ENCODE measurements around the gene LNX2. TPM values are rescaled to one million over a fixed set of nuclear protein-coding genes. Genes with fewer than 3 reads are reported as not detected.

Gene LNX2
- total and polyA plus RNA-seq, 7 donors = 2.3 to 10.0 (median 6.2) TPM

DNA sequence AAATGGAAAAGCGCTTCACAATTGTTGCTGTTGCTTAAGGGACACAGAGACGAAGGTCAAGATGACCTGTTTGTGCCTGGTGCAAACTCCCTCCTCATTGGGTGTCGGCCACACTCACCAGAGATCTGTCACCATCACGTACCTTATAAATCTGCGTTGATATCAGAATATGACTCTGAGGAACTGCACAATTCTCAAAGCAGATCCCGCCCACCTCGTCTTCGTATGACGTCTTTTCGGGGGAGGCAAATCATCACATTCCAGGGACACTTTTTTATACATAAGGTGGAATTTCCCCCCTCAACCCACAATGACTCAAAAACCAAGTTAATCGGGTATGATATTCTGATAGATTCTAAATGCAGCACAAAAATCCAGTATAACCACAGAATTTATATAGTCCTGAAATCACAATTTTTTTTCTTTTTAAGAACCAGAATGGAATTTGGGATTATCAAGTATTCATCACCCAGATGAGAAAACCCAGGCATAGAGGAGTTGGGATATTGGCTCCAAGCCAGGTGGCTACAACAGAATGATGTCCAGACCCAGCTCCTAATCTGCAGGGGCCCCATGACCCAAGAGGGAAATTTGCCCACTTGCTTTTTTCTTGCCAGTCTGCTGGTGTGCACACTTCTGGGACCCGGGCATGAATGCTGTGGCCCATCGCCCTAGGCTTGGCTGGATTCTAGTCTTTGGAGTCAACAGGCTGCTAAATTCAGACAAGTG, 119.4 kb downstream of the LNX2 start:
- ATAC-seq (no peak), DNase-seq (no peak)
- H3K36me3 ChIP-seq (ENCODE audit: insufficient read depth in 1 of 2, low read depth in 1 of 2) = no peaks in the 10 kb centered on the region
- no peaks in the 10 kb centered on the region for H3K27me3 ChIP-seq (ENCODE audit: insufficient read depth in 3 of 3, low read length in 2 of 3)
- no peak overlapping the region for H3K4me3 ChIP-seq
- no peaks in the 10 kb centered on the region for H3K9me3 ChIP-seq
- WGBS, 3 donors = 81 to 85% (median 82%) methylated on average over 13 of the region's 13 CpGs
- intact Hi-C loops (cut with DNase I) = no loop called here
- H3K4me1 ChIP-seq = no peaks in the 10 kb centered on the region
- no peak overlapping the region for H3K27ac ChIP-seq
- TF ChIP-seq, protein P1, sequence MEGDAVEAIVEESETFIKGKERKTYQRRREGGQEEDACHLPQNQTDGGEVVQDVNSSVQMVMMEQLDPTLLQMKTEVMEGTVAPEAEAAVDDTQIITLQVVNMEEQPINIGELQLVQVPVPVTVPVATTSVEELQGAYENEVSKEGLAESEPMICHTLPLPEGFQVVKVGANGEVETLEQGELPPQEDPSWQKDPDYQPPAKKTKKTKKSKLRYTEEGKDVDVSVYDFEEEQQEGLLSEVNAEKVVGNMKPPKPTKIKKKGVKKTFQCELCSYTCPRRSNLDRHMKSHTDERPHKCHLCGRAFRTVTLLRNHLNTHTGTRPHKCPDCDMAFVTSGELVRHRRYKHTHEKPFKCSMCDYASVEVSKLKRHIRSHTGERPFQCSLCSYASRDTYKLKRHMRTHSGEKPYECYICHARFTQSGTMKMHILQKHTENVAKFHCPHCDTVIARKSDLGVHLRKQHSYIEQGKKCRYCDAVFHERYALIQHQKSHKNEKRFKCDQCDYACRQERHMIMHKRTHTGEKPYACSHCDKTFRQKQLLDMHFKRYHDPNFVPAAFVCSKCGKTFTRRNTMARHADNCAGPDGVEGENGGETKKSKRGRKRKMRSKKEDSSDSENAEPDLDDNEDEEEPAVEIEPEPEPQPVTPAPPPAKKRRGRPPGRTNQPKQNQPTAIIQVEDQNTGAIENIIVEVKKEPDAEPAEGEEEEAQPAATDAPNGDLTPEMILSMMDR (IDR thresholded peaks at IDR 0.05) = no peak

DNA sequence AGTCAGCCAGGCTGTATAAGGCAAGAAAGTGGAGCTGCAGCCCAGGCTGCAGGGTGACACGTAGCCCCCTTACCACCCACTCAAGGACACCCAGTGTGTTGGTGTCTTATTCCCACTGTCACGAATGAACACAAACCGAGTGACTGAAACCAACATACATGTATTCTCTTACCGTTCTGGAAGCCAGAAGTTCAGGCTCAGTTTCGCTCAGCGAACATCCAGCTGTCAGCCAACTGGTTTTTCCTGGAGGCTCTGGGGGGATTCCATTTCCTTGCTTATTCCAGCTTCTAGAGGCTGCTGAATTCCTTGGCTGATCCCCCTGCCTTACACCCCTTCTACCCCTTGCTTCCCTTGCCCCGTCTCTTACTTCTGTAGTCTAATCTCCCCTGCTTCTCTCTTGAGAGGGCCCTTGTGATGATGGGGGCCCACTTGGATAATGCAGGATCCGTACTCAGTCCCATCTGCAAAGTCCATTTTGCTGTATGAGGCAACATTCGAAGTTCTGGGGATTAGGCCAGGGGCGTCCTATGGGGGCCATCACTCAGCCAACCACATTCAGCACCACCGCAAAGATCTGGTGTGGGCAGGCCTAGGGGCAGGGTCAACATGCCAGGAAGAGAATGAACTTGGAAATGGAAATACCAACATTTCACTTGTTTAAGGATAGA, 122.6 kb downstream of the LNX2 start:
- no peak overlapping the region for H3K27ac ChIP-seq
- no peaks in the 10 kb centered on the region for H3K9me3 ChIP-seq
- intact Hi-C loops (cut with DNase I) = no loop called here
- 64 to 69% (median 67%) methylated on average over 11 of the region's 11 CpGs for WGBS, 3 donors
- TF ChIP-seq, protein P1 (IDR thresholded peaks at IDR 0.05) = no peak
- H3K4me3 ChIP-seq = no peak overlapping the region
- H3K36me3 ChIP-seq (ENCODE audit: insufficient read depth in 1 of 2, low read depth in 1 of 2) = no peaks in the 10 kb centered on the region
- no peaks in the 10 kb centered on the region for H3K4me1 ChIP-seq
- DNase-seq (no peak), ATAC-seq (no peak)
- peaks cover 0 to 2% (median 0%) of the 10 kb centered on the region in 3 donors for H3K27me3 ChIP-seq (ENCODE audit: insufficient read depth in 3 of 3, low read length in 2 of 3)

DNA sequence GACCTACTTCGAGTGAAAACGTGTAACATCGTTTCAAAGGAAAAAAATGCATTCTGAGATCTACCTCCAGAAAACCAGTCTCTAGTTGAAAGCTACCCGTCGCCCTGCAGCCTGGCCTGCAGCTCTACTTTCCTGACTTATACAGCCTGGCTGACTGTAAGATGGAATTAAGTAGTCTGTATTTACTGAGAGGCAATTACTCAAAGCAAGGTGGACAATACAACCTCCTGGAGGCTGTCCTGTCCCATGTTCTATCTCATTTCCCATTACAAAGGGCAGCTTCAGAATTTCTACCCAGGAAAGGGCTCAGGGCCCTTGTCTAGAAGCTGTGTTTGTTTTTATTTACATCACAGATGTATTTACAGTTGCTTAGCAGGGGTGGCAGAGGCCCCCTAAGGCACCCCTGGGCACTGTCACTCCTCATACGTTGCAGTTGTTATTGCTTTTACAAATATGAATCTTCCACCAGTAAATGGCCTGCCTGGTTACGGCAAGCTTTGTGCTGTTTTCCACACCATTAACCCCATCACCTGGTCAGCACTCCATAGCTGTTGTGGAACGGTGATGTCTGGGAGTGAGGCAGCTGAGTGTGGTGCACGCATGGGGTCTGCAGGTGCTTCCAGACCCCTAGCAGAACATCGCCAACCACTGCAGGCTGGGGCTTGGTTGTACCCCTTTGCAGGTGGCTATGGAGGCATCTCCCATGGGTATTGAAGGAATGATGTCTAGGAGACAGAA, 123.6 kb downstream of the LNX2 start:
- ATAC-seq (no peak), DNase-seq (no peak)
- intact Hi-C loops (cut with DNase I) = no loop called here
- no peaks in the 10 kb centered on the region for H3K9me3 ChIP-seq
- WGBS, 3 donors = 76 to 81% (median 79%) methylated on average over 10 of the region's 10 CpGs
- TF ChIP-seq, protein P1 (IDR thresholded peaks at IDR 0.05) = no peak
- H3K4me3 ChIP-seq = no peak overlapping the region
- no peaks in the 10 kb centered on the region for H3K4me1 ChIP-seq
- no peaks in the 10 kb centered on the region for H3K36me3 ChIP-seq (ENCODE audit: insufficient read depth in 1 of 2, low read depth in 1 of 2)
- peaks cover 0 to 2% (median 0%) of the 10 kb centered on the region in 3 donors for H3K27me3 ChIP-seq (ENCODE audit: insufficient read depth in 3 of 3, low read length in 2 of 3)
- no peak overlapping the region for H3K27ac ChIP-seq

DNA sequence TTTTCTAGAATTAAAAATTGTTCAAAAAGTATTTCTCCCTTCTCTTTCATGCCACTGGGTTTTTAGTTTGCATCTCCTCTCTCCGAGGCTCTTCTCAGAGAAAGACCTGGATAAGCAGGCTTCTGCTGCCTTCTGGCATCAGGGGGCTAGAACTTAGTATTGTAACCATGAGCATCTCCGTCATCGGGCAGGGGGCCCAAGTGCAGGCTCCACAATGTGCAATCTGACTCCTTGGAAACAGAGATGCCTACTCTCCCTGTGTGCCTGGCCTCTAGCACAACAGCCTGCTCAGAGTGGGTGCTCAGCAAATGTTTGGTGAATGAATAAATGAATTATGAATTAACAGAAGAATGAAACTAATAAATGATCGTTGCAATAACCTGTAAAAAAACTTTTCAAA, 124.3 kb downstream of the LNX2 start:
- 54 to 63% (median 56%) methylated on average over 4 of the region's 4 CpGs for WGBS, 3 donors
- TF ChIP-seq, protein P1 (IDR thresholded peaks at IDR 0.05) = no peak

More for the DNA sequence above, 124.3 kb downstream of the LNX2 start:
- Histone ChIP-seq H3K4me1 (no peaks in the 10 kb centered on the region), H3K36me3 (ENCODE audit: insufficient read depth in 1 of 2, low read depth in 1 of 2) (no peaks in the 10 kb centered on the region), H3K27ac (no peak overlapping the region), H3K9me3 (no peaks in the 10 kb centered on the region), H3K4me3 (no peak overlapping the region), H3K27me3 (ENCODE audit: insufficient read depth in 3 of 3, low read length in 2 of 3) (peaks cover 0 to 2% (median 0%) of the 10 kb centered on the region in 3 donors)
- ATAC-seq = no peak
- intact Hi-C loops (cut with DNase I) = no loop called here
- no peak for DNase-seq

Other genes starting within 250 kb of the LNX2 start
- gene GTF3A, start 195.9 kb downstream of the LNX2 start, total RNA-seq = 100 to 1,000 TPM; 141 to 201 (median 159) TPM
- 100 to 1,000 TPM; 228 to 285 (median 231) TPM for gene GTF3A, start 195.9 kb downstream of the LNX2 start, polyA plus RNA-seq
- 10 to 100 TPM; 48.1 to 72.4 (median 64.9) TPM for gene MTIF3, start 170.0 kb downstream of the LNX2 start, total RNA-seq
- gene MTIF3, start 170.0 kb downstream of the LNX2 start, polyA plus RNA-seq = 100 to 1,000 TPM in 2 of 3 donors, 10 to 100 TPM in 1; 84.8 to 166 (median 108) TPM
- gene POLR1D, start 1.4 kb upstream of the LNX2 start, total RNA-seq = 100 to 1,000 TPM in 3 of 4 donors, 10 to 100 TPM in 1; 92.5 to 128 (median 110) TPM
- 100 to 1,000 TPM; 112 to 205 (median 163) TPM for gene POLR1D, start 1.4 kb upstream of the LNX2 start, polyA plus RNA-seq
- gene GSX1, start 172.0 kb upstream of the LNX2 start, total RNA-seq = not detected
- gene GSX1, start 172.0 kb upstream of the LNX2 start, polyA plus RNA-seq = not detected